GM12874 (cell line): ENCODE measurements around the gene CHST1.

Source experiments
- TF ChIP-seq, protein P1 (sequence below): IDR thresholded peaks from 2 replicates; pipeline ENCODE4 v1.5.1; 2011; ENCODE audit warnings: low read depth, mild to moderate bottlenecking, control low read depth, low read length, moderate library complexity; ENCODE audit not compliant: insufficient read depth

Gene CHST1

DNA sequence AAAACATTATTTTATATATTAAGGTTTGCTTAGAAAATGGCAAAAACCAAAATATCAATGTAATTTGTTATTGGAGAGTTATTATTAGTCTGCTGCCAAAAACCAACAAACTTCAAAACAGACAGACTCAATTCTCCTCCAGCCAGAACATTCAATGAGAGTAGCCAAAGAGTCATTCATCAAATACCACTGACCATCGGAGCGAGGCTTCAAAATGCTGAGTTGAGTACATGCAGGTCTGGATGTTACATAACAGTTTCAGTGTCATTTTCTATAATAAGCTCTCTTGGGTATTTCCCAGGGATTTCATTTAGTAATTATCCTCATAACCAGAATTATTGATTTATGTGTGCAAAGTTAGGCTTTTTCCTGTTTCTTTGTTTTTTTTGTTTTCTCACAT lies 42.6 kb downstream of the CHST1 start:
- TF ChIP-seq, protein P1, sequence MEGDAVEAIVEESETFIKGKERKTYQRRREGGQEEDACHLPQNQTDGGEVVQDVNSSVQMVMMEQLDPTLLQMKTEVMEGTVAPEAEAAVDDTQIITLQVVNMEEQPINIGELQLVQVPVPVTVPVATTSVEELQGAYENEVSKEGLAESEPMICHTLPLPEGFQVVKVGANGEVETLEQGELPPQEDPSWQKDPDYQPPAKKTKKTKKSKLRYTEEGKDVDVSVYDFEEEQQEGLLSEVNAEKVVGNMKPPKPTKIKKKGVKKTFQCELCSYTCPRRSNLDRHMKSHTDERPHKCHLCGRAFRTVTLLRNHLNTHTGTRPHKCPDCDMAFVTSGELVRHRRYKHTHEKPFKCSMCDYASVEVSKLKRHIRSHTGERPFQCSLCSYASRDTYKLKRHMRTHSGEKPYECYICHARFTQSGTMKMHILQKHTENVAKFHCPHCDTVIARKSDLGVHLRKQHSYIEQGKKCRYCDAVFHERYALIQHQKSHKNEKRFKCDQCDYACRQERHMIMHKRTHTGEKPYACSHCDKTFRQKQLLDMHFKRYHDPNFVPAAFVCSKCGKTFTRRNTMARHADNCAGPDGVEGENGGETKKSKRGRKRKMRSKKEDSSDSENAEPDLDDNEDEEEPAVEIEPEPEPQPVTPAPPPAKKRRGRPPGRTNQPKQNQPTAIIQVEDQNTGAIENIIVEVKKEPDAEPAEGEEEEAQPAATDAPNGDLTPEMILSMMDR, result no peak

DNA sequence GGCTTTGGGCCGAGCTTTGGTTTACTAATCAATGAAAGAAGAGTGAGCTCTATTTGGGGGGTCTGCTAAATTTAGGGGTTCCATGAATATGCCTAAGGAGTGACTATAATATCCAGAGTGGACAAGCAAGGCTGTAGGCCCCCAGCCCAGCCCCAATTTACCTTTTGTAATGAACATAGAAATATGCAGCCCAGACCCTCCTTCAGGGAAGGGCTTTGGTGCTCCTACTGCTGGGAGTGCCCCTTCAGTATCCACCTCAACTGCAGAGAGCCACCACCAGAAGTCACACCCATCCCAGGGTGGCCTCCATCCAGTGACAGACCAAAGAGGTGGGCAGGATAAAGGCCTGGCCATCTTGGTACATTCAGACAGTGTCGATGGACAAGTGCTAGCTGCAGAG lies 43.1 kb downstream of the CHST1 start:
- TF ChIP-seq, protein P1, result no peak

DNA sequence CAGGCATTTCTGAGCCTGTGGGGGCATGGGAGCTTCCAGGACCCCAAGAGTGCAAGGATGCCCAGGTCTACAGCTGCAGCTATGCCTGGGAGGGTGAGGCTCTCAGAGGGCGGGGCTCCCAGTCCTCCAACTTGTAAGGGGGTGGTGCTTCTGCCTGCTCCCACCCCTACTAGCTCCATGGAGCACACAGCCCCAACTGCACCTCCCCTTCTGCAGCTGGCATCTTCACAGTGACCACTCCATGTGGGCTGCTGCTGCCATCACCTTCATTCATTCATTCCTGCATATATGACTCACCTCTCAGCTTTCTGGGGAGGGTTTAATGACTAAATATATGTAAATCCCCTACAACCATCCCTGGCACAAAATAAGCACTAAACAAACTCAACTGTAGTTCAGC lies 43.8 kb downstream of the CHST1 start:
- TF ChIP-seq, protein P1, result no peak

DNA sequence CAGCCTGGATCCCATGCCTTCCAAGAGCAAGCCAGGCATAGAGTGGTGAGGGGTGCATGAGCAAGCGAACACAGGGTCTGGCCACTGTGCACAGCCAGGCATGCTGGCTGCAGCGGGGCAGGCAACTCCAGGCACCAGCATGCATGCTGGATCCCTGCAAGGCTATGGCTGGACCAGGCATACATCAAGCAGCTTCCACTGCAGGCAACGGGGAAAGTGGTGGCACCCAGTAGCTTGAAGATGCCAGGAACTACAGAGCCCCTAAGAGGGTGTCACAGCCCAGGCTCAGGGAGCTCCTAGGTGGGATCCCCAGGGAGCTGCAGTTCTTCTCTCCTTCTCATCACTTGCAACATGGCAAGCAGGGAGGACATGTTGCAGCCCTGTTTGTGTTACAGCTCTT lies 45.2 kb downstream of the CHST1 start:
- TF ChIP-seq, protein P1, result no peak

DNA sequence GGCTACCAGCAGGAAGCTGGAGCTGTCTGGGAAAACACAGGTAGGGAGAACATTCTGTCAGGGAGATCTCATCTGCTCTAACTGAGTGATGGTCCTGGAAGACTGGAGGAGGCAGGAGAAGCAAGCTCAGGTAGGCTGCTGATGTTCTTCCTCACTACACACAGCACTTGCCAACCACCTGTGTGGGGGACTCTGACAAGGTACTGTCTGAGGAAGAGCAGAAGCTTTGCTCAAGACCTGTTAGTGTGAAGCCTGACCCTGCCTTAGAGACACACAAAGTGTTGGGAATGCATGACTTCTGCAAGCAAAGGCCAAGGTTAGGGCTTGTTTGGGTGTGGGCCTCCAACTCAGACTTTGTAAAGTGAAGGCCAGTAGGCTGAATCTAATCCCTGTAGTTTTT lies 46.5 kb downstream of the CHST1 start:
- TF ChIP-seq, protein P1, result no peak

DNA sequence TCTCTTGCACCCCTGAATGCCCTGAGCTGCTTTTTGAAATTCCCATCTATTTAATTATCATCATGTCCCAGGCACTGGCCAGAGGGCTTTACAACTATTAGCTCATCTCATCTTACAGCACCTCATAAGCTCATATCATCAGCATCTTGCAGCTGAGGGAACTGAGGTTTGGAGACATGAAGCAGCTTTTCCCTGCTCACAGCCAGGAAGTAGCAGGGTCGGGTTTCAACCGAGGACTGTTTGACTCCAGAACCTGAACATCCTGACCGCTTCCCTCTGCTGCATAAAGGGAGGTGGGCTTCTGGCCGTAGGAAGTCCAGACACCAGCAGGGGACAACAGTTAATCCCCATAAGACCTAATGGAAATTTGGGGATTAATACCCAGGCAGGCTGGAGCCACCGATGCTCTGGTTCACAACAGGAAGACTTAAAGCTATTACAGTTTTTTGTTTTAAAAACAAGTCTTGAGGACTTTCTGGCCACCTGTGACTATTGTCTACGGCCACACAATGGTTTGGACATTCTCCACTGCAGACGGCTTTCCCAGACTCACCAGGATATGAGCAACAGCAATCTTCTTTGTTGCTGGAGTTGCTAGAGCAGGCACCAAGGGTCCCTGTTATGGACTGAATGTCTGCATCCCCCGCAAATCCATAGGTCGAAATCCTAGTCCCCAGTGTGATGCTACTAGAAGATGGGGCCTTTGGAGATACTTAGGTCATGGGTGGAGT lies 47.4 kb downstream of the CHST1 start:
- TF ChIP-seq, protein P1, result no peak

DNA sequence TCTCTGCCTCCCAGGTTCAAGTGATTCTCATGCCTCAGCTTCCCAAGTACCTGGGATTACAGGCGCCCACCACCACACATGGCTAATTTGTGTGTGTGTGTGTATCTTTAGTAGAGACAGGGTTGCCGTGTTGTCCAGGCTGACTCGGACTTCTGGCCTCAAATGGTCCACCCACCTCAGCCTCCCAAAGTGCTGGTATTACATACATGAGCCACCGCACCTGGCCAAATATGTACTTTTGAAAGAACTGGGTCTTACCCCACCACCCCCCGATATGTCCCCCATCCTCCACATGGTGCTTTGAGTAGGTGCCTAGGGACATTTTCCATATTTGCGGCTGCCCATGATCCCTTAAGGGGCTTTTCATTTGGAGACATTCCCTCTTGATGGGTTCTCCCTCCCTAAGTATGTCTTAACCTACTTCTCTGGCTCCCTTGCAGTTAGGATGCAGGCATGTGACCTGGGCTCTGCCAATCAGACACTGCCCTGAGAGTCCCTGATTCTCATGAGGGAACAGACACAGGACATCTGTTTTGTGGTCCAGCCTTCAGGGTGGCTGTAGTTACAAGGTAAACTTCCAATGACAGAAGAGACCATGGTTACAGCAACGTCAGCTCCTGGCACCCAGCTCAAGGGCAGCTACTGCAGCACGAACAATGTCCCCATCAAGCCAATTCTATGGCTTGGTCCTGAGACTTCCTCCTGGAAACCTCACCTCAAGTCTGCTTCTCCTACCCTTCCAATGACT lies 48.4 kb downstream of the CHST1 start:
- TF ChIP-seq, protein P1, result no peak
